Measurements from ENCODE around the gene PNKD.

DNA sequence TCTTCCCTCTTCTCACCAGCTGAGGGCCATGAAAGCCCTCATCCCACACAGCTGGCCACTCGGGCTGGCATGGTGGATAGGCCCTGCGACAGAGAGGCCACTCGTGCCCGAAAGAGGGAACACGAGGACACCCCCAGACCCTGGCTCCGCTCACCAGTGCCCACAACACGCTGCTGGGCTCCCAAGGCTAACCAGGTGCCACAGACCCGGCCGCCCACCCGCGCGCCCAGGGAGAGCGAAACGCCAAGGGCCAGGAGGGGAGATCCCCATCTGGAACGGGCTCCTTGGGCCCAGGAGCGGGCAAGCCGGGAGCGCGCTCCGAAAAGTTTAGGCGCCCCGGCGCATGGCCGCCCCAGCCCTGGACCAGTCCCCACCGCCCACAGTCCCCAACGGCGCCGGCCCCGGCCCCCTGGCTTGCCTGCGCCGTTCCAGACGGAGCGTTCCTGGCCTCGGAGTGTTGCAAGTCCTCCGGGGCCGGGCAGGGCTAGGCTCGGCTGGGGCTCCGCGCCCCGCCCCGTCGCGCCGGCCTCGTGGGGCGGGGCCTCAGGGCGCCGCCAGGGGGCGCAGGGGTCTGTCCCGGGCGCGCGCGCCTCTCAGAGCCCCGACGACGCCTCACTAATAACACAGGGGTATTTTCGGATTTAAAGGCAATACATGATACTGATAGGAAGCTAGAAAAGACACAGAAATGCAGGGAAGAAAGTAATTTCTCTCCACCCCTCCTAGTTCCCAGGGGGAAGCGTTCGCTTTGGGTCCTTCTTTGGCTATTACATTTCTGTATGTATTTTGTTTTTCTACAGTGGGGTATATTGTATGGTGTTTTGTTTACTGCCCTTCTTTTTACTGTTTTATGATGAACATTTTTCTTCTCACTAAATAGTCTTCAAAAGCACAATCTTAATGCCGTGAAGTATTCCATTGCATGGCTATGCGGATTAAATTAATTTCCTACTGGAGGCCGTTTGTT, 22.0 kb downstream of the PNKD start, which contains the start of gene TMBIM1:
- TF ChIP-seq GATA2 (IDR thresholded peaks at IDR 0.05; ENCODE audit: low read depth, low read length) (no peak), GATA3 (IDR thresholded peaks at IDR 0.05; ENCODE audit: low read depth, low read length) (no peak)
